ENCODE measurements around the gene NPAS2.

Gene NPAS2

DNA sequence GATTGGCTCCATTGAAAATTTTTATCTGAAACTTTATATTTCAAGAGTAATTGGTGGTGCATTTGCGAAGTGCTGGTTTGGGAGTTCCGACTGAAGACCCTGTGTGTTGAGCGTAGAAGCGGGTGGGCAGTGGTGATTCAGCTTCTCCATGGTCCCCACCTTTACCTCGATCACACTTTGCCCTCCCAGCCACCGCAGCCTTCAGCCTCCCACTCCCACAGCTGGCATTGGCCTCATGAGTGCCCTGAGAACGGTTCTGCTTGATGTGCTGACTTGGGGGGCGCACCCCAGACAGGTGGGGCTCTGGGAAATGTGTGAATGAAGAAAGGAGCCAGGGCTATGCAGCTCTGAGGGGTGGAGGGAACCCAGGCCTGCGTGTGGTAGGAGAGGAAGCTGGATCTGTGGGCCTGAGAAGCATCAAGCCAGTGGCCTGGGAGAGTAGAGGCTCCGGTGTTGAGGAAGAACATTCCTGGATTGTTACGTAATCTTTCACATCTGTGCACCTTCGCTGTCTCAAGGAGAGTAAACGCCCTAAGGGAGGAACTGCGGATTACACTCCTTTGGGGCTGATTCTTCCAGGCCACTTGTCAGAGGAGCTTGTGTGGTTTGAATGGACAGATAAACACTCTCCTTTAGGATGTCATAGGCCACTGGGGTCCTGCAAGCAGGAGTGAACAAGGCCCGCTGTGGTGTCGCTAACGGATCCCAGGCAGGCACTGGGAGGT, 83.8 kb downstream of the NPAS2 start:
- no peak for DNase-seq (ENCODE audit: low read depth)
- no peak overlapping the region for H3K4me3 ChIP-seq (ENCODE audit: low read length)
- TF ChIP-seq, protein P1, sequence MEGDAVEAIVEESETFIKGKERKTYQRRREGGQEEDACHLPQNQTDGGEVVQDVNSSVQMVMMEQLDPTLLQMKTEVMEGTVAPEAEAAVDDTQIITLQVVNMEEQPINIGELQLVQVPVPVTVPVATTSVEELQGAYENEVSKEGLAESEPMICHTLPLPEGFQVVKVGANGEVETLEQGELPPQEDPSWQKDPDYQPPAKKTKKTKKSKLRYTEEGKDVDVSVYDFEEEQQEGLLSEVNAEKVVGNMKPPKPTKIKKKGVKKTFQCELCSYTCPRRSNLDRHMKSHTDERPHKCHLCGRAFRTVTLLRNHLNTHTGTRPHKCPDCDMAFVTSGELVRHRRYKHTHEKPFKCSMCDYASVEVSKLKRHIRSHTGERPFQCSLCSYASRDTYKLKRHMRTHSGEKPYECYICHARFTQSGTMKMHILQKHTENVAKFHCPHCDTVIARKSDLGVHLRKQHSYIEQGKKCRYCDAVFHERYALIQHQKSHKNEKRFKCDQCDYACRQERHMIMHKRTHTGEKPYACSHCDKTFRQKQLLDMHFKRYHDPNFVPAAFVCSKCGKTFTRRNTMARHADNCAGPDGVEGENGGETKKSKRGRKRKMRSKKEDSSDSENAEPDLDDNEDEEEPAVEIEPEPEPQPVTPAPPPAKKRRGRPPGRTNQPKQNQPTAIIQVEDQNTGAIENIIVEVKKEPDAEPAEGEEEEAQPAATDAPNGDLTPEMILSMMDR (conservative IDR thresholded peaks at IDR 0.05; ENCODE audit: low read depth, low read length), result no peak

DNA sequence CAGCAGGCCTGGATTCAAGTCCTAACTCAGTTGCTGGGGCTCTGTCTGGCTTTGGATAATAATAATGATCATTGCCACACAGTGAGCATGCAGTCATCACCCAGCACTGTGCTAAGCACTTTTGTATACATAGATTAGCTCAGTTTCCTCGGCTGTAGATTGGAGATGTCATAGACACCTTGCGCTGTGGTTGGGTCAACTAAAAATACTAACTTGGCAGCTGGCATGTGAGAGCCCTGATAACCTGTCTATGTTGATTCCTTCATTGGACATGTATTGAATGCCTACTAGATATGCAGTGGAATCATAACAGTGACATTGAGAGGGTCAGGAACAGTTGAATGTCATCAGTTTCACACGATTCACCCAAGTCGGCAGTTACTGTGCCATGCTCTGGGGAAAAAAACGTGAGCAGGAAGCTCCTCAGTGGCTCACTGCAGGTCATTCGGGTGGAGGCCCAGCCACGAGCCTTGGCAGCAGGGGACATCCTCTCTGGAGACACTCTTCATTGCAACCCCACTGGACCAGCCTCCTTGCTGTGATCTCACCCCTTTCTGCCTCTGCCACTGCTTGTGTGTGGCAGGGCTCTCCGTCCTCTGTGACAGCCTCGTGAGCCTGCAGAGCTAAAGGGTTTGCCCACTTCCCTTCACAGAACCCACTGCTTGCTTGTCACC, 85.3 kb downstream of the NPAS2 start:
- no peak for DNase-seq (ENCODE audit: low read depth)
- TF ChIP-seq, protein P1 (conservative IDR thresholded peaks at IDR 0.05; ENCODE audit: low read depth, low read length), result no peak

DNA sequence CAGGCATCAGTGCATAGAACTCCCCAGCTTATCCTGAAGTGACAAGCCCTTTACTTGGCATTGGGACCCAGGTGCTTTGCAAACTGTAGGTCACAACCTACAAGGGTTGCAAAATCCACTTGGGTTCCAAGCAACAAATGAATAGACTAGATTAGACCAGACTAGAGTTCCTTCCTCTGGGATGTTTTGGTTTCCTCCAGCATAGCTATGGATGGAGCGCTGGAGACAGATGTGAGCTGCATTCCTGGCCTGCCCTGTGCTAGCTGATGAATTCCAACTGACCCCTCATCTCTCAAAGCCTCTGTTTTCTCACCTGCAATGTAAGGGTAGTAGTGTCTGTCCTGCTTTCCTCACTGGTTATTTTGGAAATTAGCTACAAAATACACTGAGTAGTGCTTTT, 86.2 kb downstream of the NPAS2 start:
- TF ChIP-seq, protein P1 (conservative IDR thresholded peaks at IDR 0.05; ENCODE audit: low read depth, low read length), result no peak

More for the DNA sequence above, 85.3 kb downstream of the NPAS2 start:
- no peak overlapping the region for H3K4me3 ChIP-seq (ENCODE audit: low read length)

DNA sequence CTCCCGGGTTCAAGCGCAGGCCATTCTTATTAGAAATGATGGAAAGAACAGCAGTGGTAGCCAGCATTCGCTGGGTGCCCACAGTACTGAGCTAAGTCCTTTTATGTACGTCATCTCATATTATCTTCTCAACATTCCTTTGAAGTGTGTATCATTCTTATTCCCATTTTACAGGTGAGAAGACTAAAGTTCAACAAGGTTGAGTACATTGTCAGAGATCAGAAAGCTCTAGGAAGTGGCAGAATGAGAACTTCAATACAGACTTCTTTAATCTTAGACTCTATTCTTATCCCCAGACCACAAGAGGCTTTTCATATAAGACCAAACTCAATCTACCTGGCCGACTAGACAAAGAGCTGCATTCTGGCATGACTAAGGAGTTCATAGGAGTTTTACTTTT, 86.7 kb downstream of the NPAS2 start:
- H3K4me3 ChIP-seq (ENCODE audit: low read length), result no peak overlapping the region
- DNase-seq (ENCODE audit: low read depth), result no peak
- TF ChIP-seq, protein P1 (conservative IDR thresholded peaks at IDR 0.05; ENCODE audit: low read depth, low read length), result no peak

More for the DNA sequence above, 86.2 kb downstream of the NPAS2 start:
- H3K4me3 ChIP-seq (ENCODE audit: low read length), result no peak overlapping the region
- DNase-seq (ENCODE audit: low read depth), result no peak

DNA sequence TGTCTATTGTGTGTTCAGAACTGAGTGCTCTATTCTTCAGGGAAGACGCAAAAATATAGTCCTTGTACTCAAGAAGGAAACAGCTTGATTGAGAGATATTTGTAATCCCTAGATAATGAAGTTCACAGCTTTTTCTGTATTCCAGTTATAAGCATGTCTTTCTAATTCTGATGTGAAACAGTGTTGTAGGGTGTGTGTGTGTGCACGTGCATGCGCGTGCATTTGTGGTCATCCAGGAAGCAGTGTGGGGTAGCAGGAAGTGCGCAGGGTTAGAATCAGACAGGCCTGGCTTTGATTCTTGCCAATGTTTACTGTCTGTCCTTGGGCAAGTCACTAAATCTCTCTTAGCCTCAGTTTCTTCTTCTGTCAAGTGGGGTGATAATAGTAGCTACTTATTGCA, 87.9 kb downstream of the NPAS2 start:
- TF ChIP-seq, protein P1 (conservative IDR thresholded peaks at IDR 0.05; ENCODE audit: low read depth, low read length), result no peak
- no peak overlapping the region for H3K4me3 ChIP-seq (ENCODE audit: low read length)
- no peak for DNase-seq (ENCODE audit: low read depth)

DNA sequence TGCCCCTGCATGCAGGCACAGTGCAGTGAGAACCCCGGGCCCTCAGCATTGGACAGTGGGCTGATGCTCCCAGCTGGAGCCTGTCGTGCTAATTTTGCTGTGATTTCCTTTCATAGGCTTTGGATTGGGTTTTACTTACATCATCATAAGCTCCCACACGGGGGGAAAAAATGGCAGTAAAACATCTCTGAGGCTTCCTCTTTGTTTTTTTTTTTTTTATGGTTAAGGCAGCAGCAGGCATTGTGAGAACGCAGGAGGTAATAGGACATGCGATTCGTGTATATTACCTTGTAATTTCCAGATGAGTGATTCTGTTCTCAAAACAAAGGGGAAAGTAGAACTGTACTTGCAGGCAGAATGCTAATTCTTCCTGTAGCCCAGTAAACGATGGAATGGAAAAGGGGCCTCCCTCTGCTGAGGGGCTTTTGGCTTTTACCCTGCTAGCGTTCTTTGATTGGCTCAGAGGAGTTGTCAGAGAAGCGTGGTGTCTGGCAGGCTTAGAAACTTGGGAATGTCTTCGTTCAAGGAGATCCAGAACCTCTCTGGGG, 89.7 kb downstream of the NPAS2 start:
- TF ChIP-seq, protein P1 (conservative IDR thresholded peaks at IDR 0.05; ENCODE audit: low read depth, low read length), result no peak
- no peak overlapping the region for H3K4me3 ChIP-seq (ENCODE audit: low read length)
- no peak for DNase-seq (ENCODE audit: low read depth)

All from retinal pigment epithelial cell (primary cell).